CD4-positive, alpha-beta T cell treated with Interleukin-21 for 1 hour (primary cell): Measurements from ENCODE around the gene HEY2.
A peak's percentile ranks its signal among the peaks of the same experiment; 100 is the strongest.
"Not testable (repeated sequence)": the region's sequence is repeated elsewhere in the genome, so short reads cannot be mapped to it uniquely, and the experiment has no call there.

Source experiments
- DNase-seq: peaks from one replicate; pipeline ENCODE4 v3.0.0-alpha.2; 2020

Gene HEY2

GRCh38 chr6:125773387-125774341, 24.2 kb downstream of the HEY2 start:
- no peak for DNase-seq

DNA sequence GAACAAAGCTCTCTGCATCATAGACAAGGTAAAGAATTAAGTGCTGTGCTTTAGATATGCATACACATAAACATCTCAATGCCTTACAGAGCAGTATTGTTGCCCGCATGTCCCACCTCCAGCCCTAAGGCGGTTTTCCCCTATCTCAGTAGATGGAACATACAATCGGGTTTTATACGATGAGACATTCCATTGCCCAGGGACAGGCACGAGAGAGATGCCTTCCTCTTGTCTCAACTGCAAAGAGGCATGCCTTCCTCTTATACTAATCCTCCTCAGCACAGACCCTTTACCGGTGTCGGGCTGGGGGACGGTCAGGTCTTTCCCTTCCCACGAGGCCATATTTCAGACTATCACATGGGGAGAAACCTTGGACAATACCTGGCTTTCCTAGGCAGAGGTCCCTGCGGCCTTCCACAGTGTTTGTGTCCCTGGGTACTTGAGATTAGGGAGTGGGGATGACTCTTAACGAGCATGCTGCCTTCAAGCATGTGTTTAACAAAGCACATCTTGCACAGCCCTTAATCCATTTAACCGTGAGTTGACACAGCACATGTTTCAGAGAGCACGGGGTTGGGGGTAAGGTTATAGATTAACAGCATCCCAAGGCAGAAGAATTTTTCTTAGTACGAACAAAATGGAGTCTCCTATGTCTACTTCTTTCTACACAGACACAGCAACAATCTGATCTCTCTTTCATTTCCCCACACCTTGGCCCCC, 26.8 kb downstream of the HEY2 start:
- not testable (repeated sequence) for DNase-seq

GRCh38 chr6:125779924-125780539, 30.6 kb downstream of the HEY2 start:
- peak; percentile 95 for DNase-seq

- DNase-seq = peak; percentile 86
These were observed 31.3 kb downstream of the HEY2 start for GRCh38 chr6:125780540-125781313.

DNA sequence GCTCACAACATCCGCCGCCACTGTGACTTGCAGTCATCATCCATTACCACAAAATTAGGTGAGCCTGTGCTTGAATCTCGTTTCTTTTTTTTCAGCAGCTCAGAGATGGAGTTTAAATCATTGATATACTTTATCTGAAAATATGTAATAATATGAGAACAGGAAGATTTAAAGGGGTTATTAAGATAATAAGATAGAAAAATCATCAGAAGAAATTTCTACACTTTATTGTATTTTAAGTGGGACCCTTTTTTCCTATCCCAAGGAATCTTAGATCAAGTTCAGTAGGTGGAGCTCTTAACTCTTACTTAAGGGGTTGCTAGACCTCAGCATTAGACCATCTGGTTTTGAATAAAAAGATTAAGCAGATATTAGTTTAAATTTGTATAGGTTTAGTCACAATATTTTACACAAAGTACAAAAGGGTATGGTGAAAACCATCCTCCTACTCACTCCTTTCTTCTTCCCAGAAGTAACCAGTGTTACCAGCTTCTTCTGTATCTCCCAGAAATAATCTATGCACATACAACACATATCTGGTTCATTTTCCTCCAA, 32.0 kb downstream of the HEY2 start:
- DNase-seq = peak; percentile 17

GRCh38 chr6:125784365-125784764, 34.9 kb downstream of the HEY2 start:
- DNase-seq = no peak

DNA sequence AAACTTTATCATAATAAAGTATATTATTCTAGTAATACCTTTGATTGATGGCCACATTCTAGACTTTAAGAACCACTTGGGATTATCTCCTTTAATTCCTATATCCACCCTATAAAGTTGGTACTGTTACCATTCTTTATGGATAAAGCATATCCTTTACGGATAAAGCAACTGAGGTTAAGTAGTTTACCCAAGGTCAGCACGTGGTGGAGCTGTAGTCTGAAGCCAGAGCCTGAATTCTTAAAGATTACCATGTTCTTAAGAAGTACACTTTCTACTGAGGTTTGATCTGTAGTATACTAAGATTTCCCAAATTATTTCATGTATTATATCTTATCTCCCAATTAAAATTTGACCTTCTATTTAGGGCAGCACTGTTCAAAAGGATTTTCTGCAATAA, 38.4 kb downstream of the HEY2 start:
- DNase-seq = no peak

DNA sequence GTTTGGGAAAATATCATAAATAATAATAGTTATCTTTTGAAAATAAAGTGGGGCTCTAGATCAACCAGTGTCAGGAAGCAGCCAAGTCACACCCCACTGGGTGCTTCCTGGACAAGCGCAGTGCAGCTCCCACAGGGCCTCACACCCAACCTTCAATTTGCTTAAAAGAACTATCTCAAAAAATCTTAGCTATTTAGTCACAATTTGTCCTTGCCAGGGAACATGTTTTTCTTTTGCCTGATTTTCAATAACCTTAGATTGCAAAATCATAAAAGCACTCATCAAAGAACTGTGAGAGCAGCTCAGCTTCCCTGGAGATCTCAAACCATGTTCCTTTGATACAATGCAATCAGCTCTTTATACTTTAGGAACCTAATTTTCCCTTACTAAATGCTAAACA, 39.7 kb downstream of the HEY2 start:
- DNase-seq = peak; percentile 28

DNA sequence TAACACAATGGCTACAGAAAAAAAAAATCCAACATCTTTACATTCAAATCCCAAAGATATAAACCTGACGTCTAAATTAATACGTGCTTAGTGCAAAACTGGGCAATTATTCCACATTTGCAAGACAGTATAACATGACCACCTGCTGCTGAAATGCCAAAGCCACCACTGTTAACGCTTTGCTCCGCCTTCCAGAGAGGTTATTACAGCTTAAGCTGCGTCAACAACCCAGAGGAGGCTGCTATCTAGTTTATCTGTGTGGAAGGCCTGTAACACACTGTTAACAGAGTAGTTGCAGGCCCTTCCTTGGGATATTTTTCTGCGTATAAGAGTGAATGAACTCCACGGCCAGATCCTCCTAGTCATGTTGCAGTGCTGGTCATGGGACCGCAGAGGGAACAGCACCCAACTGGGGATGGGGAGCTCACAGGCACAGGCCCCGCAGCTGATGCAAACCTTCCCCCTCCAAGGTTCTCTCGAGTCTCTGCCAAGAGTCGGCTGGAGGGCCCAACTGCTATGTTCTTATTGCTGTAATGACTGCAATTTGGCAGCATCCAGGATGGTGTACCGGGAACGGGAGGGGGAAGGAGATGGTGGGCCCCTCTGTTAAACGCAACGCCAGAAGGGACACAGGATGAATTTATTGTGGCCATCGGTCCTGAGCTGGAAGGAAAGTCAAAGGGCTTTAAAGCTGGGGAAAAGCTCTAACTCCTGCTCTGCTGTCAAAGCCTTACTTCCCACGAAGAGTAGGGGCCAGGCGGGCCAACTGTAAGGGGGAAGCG, 40.3 kb downstream of the HEY2 start:
- DNase-seq = peak; percentile 38

- DNase-seq = peak; percentile 83
These were observed 41.1 kb downstream of the HEY2 start, which contains the start of gene NCOA7 for GRCh38 chr6:125790358-125791150. Gene NCOA7 (plus strand): TSS chr6:125790960. CDS start chr6:125815355, 24,395 bp downstream.

GRCh38 chr6:125791151-125791819, 41.9 kb downstream of the HEY2 start:
- DNase-seq = peak; percentile 66

- no peak for DNase-seq
These were observed 42.4 kb downstream of the HEY2 start for GRCh38 chr6:125791820-125792165.

- no peak for DNase-seq
These were observed 42.7 kb downstream of the HEY2 start for GRCh38 chr6:125792172-125792571.

DNA sequence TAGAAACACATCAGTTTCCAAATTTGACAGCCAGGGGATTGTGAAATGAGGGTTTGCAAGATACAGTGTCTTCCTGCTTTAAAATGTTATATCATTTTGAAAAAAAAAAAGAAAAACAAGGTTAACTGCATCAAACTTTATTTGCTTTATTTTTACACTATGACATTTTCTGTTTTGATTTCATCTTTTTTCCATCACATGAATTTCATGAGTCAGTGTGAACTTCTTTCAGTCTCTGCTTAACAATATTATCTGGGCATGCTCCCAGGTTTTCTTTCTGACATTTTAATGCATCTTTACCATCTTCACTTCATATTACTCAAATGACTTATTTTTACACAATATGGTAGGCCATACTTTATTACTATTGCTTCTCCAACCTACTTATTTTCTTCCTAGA, 43.2 kb downstream of the HEY2 start:
- no peak for DNase-seq

DNA sequence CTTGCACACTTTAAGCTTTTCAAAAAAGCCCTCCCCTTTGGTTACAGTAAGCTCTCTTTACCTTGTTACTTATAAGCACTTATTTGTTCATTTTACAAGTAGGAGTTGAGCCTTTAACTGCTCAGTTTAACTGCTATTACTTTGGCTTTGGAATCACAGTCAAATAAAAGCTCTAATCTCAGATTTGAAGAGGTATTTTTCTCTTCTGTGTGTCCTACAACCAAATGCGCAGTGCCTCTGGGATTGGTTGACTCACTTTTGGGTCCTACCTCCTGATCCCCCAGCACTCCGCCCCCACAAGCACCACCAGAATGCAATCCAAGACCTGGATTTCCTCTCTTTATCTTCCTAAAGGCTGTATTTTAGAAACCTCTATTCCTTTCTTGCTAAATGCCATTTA, 43.8 kb downstream of the HEY2 start:
- no peak for DNase-seq

DNA sequence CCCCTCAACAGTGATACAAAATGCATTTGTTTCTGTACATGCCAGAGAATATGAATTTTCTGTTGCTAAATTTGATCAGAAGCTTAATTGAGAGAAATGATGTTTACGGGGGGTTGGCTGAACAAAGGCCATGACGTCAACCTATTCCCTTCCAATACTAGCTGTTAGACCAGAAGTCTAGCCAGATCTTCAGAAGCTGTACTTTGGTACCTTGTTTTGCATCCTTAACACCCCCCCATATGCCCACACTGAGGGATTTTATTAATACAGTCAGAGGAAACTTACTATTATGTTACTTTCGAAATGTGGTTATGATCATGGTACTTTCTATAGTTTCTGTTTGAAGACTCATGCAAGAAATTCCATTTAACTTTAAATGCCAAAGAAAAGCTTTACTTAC, 44.4 kb downstream of the HEY2 start:
- DNase-seq = peak; percentile 48

GRCh38 chr6:125794342-125795137, 45.1 kb downstream of the HEY2 start:
- DNase-seq = no peak

GRCh38 chr6:125795301-125795700, 45.9 kb downstream of the HEY2 start:
- no peak for DNase-seq
